HepG2 (cell line): ENCODE measurements around the gene FAM219A. TPM values are rescaled to one million over a fixed set of nuclear protein-coding genes. Genes with fewer than 3 reads are reported as not detected.
A peak's percentile ranks its signal among the peaks of the same experiment; 100 is the strongest.

Experiments used
- ARNTL ChIP-seq: sonication (generic); formaldehyde crosslinking; IDR thresholded peaks from 2 replicates; pipeline ENCODE4 v1.4.0; 2020; ENCODE audit warnings: mild to moderate bottlenecking, missing genetic modification reagents
- FOXP1 ChIP-seq, 2 experiments: fragments of 450-650 bp in 1 of 2; IDR thresholded peaks; 2 replicates each; pipeline ENCODE4 v1.6.1; 2017 to 2018; ENCODE audit warnings: antibody characterized with exemption in 1 of 2
- KLF16 ChIP-seq, 2 experiments: sonication (generic) in 1 of 2; formaldehyde crosslinking in 1 of 2; IDR thresholded peaks; 2 replicates each; pipeline versions ENCODE4 v1.6.1 to v1.8.0; 2016 to 2023; ENCODE audit warnings: missing genetic modification reagents in 2 of 2, missing compliant biosample characterization in 1 of 2
- PRMT3 ChIP-seq: sonication (generic); formaldehyde crosslinking; IDR thresholded peaks from 2 replicates; pipeline ENCODE4 v1.8.1; 2022; ENCODE audit warnings: low read depth, mild to moderate bottlenecking, moderate library complexity, missing genetic modification reagents, borderline replicate concordance
- RELA ChIP-seq: sonication (generic); formaldehyde crosslinking; IDR thresholded peaks from 2 replicates; pipeline ENCODE4 v1.4.0; 2020; ENCODE audit warnings: missing genetic modification reagents
- RNF2 ChIP-seq: fragments of 450-650 bp; conservative IDR thresholded peaks from 2 replicates; pipeline ENCODE4 v1.6.1; 2016; ENCODE audit warnings: low read depth
- SIN3B ChIP-seq: fragments of 150-350 bp; IDR thresholded peaks from 2 replicates; pipeline ENCODE4 v1.6.1; 2014; ENCODE audit warnings: low read length
- SP5 ChIP-seq: IDR thresholded peaks from 2 replicates; pipeline ENCODE4 v1.6.1; 2016; ENCODE audit warnings: low read depth, borderline replicate concordance
- SRSF9 ChIP-seq: fragments of 200-400 bp; formaldehyde crosslinking; IDR thresholded peaks from 2 replicates; pipeline ENCODE4 v1.6.1; 2018; ENCODE audit warnings: borderline replicate concordance, mild to moderate bottlenecking, low read depth, low read length; ENCODE audit not compliant: insufficient read depth, poor library complexity, severe bottlenecking
- YY1 ChIP-seq: IDR thresholded peaks from 2 replicates; pipeline ENCODE4 v1.6.1; 2011; ENCODE audit warnings: low read length, low read depth, moderate library complexity, mild to moderate bottlenecking; ENCODE audit not compliant: insufficient read depth, insufficient replicate concordance
- ZKSCAN1 ChIP-seq: fragments of 150-350 bp; IDR thresholded peaks from 2 replicates; pipeline ENCODE4 v1.6.1; 2014; ENCODE audit warnings: low read length
- ZNF160 ChIP-seq: sonication (generic); formaldehyde crosslinking; IDR thresholded peaks from 2 replicates; pipeline ENCODE4 v1.8.0; 2022; ENCODE audit warnings: mild to moderate bottlenecking, inconsistent platforms, missing genetic modification reagents
- ZNF232 ChIP-seq: sonication (generic); formaldehyde crosslinking; IDR thresholded peaks from 2 replicates; pipeline ENCODE4 v1.4.0; 2020; ENCODE audit warnings: missing genetic modification reagents, borderline replicate concordance
- ZNF430 ChIP-seq: sonication (generic); formaldehyde crosslinking; IDR thresholded peaks from 2 replicates; pipeline ENCODE4 v1.9.0; 2021; ENCODE audit warnings: mild to moderate bottlenecking, missing genetic modification reagents
- ZNF510 ChIP-seq: sonication (generic); formaldehyde crosslinking; IDR thresholded peaks from 2 replicates; pipeline ENCODE4 v1.4.0; 2020; ENCODE audit warnings: low read depth, mild to moderate bottlenecking, missing genetic modification reagents
- ZNF563 ChIP-seq: sonication (generic); formaldehyde crosslinking; IDR thresholded peaks from 2 replicates; pipeline ENCODE4 v1.8.0; 2022; ENCODE audit warnings: mild to moderate bottlenecking, moderate library complexity, missing genetic modification reagents
- ZNF772 ChIP-seq: sonication (generic); formaldehyde crosslinking; IDR thresholded peaks from 2 replicates; pipeline ENCODE4 v1.5.0; 2020; ENCODE audit warnings: mild to moderate bottlenecking, missing genetic modification reagents
- ZNF850 ChIP-seq: sonication (generic); formaldehyde crosslinking; conservative IDR thresholded peaks from 2 replicates; pipeline ENCODE4 v1.9.0; 2021; ENCODE audit warnings: mild to moderate bottlenecking, missing genetic modification reagents
- polyA plus RNA-seq, 8 experiments: library from polyadenylated mRNA; depleted of rRNA in 3 of 8; stranded (reverse) in 7 of 8; unstranded in 1 of 8; fragments of >200 nt; fragmentation: Illumina TruSeq in 4 of 8; extraction: Trizol in 4 of 8; gene quantifications; 2 replicates each; pipeline versions ENCODE4 v1.2.1 to v1.2.3, GENCODE V29; 2011 to 2016; ENCODE audit warnings: low read depth in 4 of 8, missing spikeins in 1 of 8, mixed read lengths in 1 of 8; ENCODE audit not compliant: insufficient read depth in 1 of 8
- total RNA-seq, 5 experiments: library from RNA; depleted of rRNA; stranded (reverse); fragments of >200 nt; fragmentation: Illumina TruSeq; extraction: Trizol; gene quantifications; 2 replicates each; pipeline ENCODE4 v1.2.3, GENCODE V29; 2016; ENCODE audit warnings: low read depth in 1 of 5
- TF ChIP-seq, protein P1 (sequence below): IDR thresholded peaks from 2 replicates; pipeline ENCODE4 v1.4.0; 2020; ENCODE audit warnings: mild to moderate bottlenecking, missing genetic modification reagents
- TF ChIP-seq, protein P2 (sequence below): sonication (generic); formaldehyde crosslinking; IDR thresholded peaks from 2 replicates; pipeline ENCODE4 v1.8.1; 2022; ENCODE audit warnings: low read depth, mild to moderate bottlenecking, missing genetic modification reagents
- TF ChIP-seq, protein P3 (sequence below): conservative IDR thresholded peaks from 2 replicates; pipeline ENCODE4 v1.6.1; 2018; ENCODE audit warnings: missing genetic modification reagents

FAM219A gene
- total and polyA plus RNA-seq, 2 of the 13 experiments (the other 11 are each of a cell fraction or from before 2014, with no cell fraction given), result 3.9 to 6.4 TPM

DNA sequence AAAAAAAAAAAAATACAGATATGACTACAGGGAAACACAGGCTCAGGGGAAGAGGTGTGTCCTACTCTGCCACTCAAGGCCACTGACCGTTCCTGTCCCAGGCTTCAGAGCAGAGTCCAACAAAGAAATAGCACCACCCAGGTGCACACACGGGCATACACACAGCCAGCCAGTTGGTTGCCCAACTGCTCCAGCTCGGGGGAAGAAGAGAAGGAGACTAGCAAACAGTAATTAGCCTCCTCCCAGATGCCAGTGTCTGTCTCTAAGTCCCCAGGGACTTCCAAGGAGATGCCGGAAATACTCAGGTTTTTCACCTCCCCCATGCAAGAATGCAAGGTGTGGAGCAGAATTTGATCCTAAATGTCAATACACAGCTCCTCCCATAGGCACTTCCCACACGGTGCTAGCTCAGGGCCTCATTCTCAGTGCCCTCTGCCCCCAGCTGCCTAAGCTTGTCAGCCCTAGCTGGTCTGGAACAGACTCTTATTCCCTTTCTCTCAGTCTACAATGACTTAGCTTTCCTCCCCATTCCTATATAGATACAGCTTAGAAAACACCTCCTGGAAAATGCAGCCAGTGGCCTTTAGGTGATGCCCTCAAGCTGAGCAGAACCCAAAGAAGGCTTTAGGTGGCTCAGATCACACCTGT is 83.3 kb downstream of the FAM219A start (continued):
- TF ChIP-seq ZNF772 (CRISPR knock-in tag) (peak; percentile 77; the same call in 1 of the 2 replicates), KLF16 (CRISPR knock-in tag; IDR thresholded peaks at IDR 0.05) (0 out of 4 replicates have a peak, but pooled peaks of 1 of the 2 experiments have one; percentile 26), ZNF232 (no peak), SP5 (CRISPR knock-in tag) (peak; percentile 73; the same call in 1 of the 2 replicates), ZNF160 (CRISPR knock-in tag) (no peak), ZKSCAN1 (no peak), FOXP1 (IDR thresholded peaks at IDR 0.05) (no peak), FOXP1 (CRISPR knock-in tag; IDR thresholded peaks at IDR 0.05) (peak; percentile 53), ARNTL (CRISPR knock-in tag) (peak; percentile 65; the same call in 1 of the 2 replicates), RNF2 (no peak), YY1 (peak; percentile 36), SIN3B (no peak), ZNF850 (CRISPR knock-in tag) (no peak), PRMT3 (CRISPR knock-in tag) (no peak), ZNF430 (CRISPR knock-in tag) (no peak), ZNF563 (CRISPR knock-in tag) (no peak), ZNF510 (CRISPR knock-in tag) (no peak), SRSF9 (no peak), RELA (CRISPR knock-in tag) (no peak)
- TF ChIP-seq, protein P1, sequence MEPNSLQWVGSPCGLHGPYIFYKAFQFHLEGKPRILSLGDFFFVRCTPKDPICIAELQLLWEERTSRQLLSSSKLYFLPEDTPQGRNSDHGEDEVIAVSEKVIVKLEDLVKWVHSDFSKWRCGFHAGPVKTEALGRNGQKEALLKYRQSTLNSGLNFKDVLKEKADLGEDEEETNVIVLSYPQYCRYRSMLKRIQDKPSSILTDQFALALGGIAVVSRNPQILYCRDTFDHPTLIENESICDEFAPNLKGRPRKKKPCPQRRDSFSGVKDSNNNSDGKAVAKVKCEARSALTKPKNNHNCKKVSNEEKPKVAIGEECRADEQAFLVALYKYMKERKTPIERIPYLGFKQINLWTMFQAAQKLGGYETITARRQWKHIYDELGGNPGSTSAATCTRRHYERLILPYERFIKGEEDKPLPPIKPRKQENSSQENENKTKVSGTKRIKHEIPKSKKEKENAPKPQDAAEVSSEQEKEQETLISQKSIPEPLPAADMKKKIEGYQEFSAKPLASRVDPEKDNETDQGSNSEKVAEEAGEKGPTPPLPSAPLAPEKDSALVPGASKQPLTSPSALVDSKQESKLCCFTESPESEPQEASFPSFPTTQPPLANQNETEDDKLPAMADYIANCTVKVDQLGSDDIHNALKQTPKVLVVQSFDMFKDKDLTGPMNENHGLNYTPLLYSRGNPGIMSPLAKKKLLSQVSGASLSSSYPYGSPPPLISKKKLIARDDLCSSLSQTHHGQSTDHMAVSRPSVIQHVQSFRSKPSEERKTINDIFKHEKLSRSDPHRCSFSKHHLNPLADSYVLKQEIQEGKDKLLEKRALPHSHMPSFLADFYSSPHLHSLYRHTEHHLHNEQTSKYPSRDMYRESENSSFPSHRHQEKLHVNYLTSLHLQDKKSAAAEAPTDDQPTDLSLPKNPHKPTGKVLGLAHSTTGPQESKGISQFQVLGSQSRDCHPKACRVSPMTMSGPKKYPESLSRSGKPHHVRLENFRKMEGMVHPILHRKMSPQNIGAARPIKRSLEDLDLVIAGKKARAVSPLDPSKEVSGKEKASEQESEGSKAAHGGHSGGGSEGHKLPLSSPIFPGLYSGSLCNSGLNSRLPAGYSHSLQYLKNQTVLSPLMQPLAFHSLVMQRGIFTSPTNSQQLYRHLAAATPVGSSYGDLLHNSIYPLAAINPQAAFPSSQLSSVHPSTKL, result peak; percentile 74
- TF ChIP-seq, protein P2, sequence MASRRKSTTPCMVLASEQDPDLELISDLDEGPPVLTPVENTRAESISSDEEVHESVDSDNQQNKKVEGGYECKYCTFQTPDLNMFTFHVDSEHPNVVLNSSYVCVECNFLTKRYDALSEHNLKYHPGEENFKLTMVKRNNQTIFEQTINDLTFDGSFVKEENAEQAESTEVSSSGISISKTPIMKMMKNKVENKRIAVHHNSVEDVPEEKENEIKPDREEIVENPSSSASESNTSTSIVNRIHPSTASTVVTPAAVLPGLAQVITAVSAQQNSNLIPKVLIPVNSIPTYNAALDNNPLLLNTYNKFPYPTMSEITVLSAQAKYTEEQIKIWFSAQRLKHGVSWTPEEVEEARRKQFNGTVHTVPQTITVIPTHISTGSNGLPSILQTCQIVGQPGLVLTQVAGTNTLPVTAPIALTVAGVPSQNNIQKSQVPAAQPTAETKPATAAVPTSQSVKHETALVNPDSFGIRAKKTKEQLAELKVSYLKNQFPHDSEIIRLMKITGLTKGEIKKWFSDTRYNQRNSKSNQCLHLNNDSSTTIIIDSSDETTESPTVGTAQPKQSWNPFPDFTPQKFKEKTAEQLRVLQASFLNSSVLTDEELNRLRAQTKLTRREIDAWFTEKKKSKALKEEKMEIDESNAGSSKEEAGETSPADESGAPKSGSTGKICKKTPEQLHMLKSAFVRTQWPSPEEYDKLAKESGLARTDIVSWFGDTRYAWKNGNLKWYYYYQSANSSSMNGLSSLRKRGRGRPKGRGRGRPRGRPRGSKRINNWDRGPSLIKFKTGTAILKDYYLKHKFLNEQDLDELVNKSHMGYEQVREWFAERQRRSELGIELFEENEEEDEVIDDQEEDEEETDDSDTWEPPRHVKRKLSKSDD (CRISPR knock-in tag), result peak; percentile 34
- TF ChIP-seq, protein P3, sequence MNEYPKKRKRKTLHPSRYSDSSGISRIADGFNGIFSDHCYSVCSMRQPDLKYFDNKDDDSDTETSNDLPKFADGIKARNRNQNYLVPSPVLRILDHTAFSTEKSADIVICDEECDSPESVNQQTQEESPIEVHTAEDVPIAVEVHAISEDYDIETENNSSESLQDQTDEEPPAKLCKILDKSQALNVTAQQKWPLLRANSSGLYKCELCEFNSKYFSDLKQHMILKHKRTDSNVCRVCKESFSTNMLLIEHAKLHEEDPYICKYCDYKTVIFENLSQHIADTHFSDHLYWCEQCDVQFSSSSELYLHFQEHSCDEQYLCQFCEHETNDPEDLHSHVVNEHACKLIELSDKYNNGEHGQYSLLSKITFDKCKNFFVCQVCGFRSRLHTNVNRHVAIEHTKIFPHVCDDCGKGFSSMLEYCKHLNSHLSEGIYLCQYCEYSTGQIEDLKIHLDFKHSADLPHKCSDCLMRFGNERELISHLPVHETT (CRISPR knock-in tag), result 0 out of 2 replicates have a peak, but pooled peaks have one; percentile 31
